Measurements from ENCODE around the gene CXADR.

Gene CXADR

GRCh38 chr21:17616831-17617230 lies 104.0 kb downstream of the CXADR start:
- H3K4me3 ChIP-seq (ENCODE audit: low read depth, low read length): no peak overlapping the region
- H3K4me1 ChIP-seq: no peaks in the 10 kb centered on the region
- H3K9me3 ChIP-seq (ENCODE audit: control insufficient read depth, low read length): no peaks in the 10 kb centered on the region
- TF ChIP-seq CTCF (IDR thresholded peaks at IDR 0.05): no peak
- no peaks in the 10 kb centered on the region for H3K79me2 ChIP-seq
- no peak overlapping the region for H3K27ac ChIP-seq
- H2AFZ ChIP-seq: no peak overlapping the region
- no peaks in the 10 kb centered on the region for H3K36me3 ChIP-seq (ENCODE audit: control insufficient read depth, insufficient read depth, low read length)
- H3K27me3 ChIP-seq (ENCODE audit: control insufficient read depth, insufficient read depth, low read length): no peaks in the 10 kb centered on the region
- H3K9ac ChIP-seq: no peak overlapping the region
- no peak overlapping the region for H3K4me2 ChIP-seq (ENCODE audit: low read length)

GRCh38 chr21:17622018-17622417 lies 109.2 kb downstream of the CXADR start:
- Histone ChIP-seq H2AFZ (no peak overlapping the region), H3K79me2 (no peaks in the 10 kb centered on the region), H3K36me3 (ENCODE audit: control insufficient read depth, insufficient read depth, low read length) (no peaks in the 10 kb centered on the region), H3K4me1 (no peaks in the 10 kb centered on the region), H3K27me3 (ENCODE audit: control insufficient read depth, insufficient read depth, low read length) (no peaks in the 10 kb centered on the region), H3K4me3 (ENCODE audit: low read depth, low read length) (no peak overlapping the region), H3K9ac (no peak overlapping the region), H3K27ac (no peak overlapping the region), H3K4me2 (ENCODE audit: low read length) (no peak overlapping the region), H3K9me3 (ENCODE audit: control insufficient read depth, low read length) (no peaks in the 10 kb centered on the region)
- no peak for TF ChIP-seq CTCF (IDR thresholded peaks at IDR 0.05)

- H3K4me2 ChIP-seq (ENCODE audit: low read length): peak overlapping the region; percentile 31
- no peak overlapping the region for H2AFZ ChIP-seq
- H3K9me3 ChIP-seq (ENCODE audit: control insufficient read depth, low read length): no peaks in the 10 kb centered on the region
- no peaks in the 10 kb centered on the region for H3K27me3 ChIP-seq (ENCODE audit: control insufficient read depth, insufficient read depth, low read length)
- no peaks in the 10 kb centered on the region for H3K36me3 ChIP-seq (ENCODE audit: control insufficient read depth, insufficient read depth, low read length)
- no peak overlapping the region for H3K9ac ChIP-seq
- TF ChIP-seq CTCF (IDR thresholded peaks at IDR 0.05): no peak
- H3K27ac ChIP-seq: no peak overlapping the region
- no peaks in the 10 kb centered on the region for H3K4me1 ChIP-seq
- no peak overlapping the region for H3K4me3 ChIP-seq (ENCODE audit: low read depth, low read length)
- no peaks in the 10 kb centered on the region for H3K79me2 ChIP-seq
These were observed 118.4 kb downstream of the CXADR start for GRCh38 chr21:17631195-17631594.

GRCh38 chr21:17636711-17637110 lies 123.9 kb downstream of the CXADR start:
- Histone ChIP-seq H3K9ac (no peak overlapping the region), H3K27me3 (ENCODE audit: control insufficient read depth, insufficient read depth, low read length) (no peaks in the 10 kb centered on the region), H3K4me3 (ENCODE audit: low read depth, low read length) (no peak overlapping the region), H2AFZ (no peak overlapping the region), H3K4me2 (ENCODE audit: low read length) (no peak overlapping the region), H3K79me2 (no peaks in the 10 kb centered on the region), H3K4me1 (no peaks in the 10 kb centered on the region), H3K9me3 (ENCODE audit: control insufficient read depth, low read length) (no peaks in the 10 kb centered on the region), H3K27ac (no peak overlapping the region), H3K36me3 (ENCODE audit: control insufficient read depth, insufficient read depth, low read length) (no peaks in the 10 kb centered on the region)
- TF ChIP-seq CTCF (IDR thresholded peaks at IDR 0.05): no peak

GRCh38 chr21:17640821-17641220 lies 128.0 kb downstream of the CXADR start:
- H3K9me3 ChIP-seq (ENCODE audit: control insufficient read depth, low read length): no peaks in the 10 kb centered on the region
- no peak overlapping the region for H2AFZ ChIP-seq
- no peaks in the 10 kb centered on the region for H3K79me2 ChIP-seq
- H3K9ac ChIP-seq: no peak overlapping the region
- no peak overlapping the region for H3K4me3 ChIP-seq (ENCODE audit: low read depth, low read length)
- H3K36me3 ChIP-seq (ENCODE audit: control insufficient read depth, insufficient read depth, low read length): no peaks in the 10 kb centered on the region
- no peak overlapping the region for H3K27ac ChIP-seq
- no peaks in the 10 kb centered on the region for H3K27me3 ChIP-seq (ENCODE audit: control insufficient read depth, insufficient read depth, low read length)
- no peak for TF ChIP-seq CTCF (IDR thresholded peaks at IDR 0.05)
- H3K4me1 ChIP-seq: no peaks in the 10 kb centered on the region
- no peak overlapping the region for H3K4me2 ChIP-seq (ENCODE audit: low read length)
